NT2/D1 (cell line): Measurements from ENCODE around the gene GOLPH3.
"Not testable (repeated sequence)": the region's sequence is repeated elsewhere in the genome, so short reads cannot be mapped to it uniquely, and the experiment has no call there.

Experiments
- DNase-seq: peaks from one replicate; pipeline ENCODE4 v3.0.0-alpha.2; 2011; ENCODE audit warnings: low read depth, low spot score
- H3K27me3 ChIP-seq: 2 replicates; pipeline ENCODE4 v1.6.0; 2011; ENCODE audit warnings: mild to moderate bottlenecking; ENCODE audit not compliant: insufficient read length, insufficient read depth
- H3K36me3 ChIP-seq: 2 replicates; pipeline ENCODE4 v1.6.1; 2011; ENCODE audit warnings: mild to moderate bottlenecking, low read length, mixed read lengths; ENCODE audit not compliant: insufficient read depth, insufficient read length
- H3K4me1 ChIP-seq: 2 replicates; pipeline ENCODE4 v1.5.1; 2011; ENCODE audit not compliant: insufficient read depth, insufficient read length
- H3K4me3 ChIP-seq: 2 replicates; pipeline ENCODE4 v1.5.1; 2011; ENCODE audit warnings: low read depth; ENCODE audit not compliant: insufficient read length
- H3K9ac ChIP-seq: 2 replicates; pipeline ENCODE4 v1.6.0; 2011; ENCODE audit warnings: low read depth; ENCODE audit not compliant: insufficient read length
- H3K9me3 ChIP-seq: 2 replicates; pipeline ENCODE4 v1.5.1; 2011; ENCODE audit warnings: mild to moderate bottlenecking, low read length; ENCODE audit not compliant: insufficient read depth
- SUZ12 ChIP-seq: IDR thresholded peaks from 2 replicates; pipeline ENCODE4 v1.6.1; 2011; ENCODE audit not compliant: insufficient read length, insufficient read depth; ENCODE audit errors: extremely low read depth
- YY1 ChIP-seq: IDR thresholded peaks from 2 replicates; pipeline ENCODE4 v1.6.1; 2011; ENCODE audit not compliant: insufficient read length, insufficient read depth
- ZNF274 ChIP-seq: IDR thresholded peaks from 2 replicates; pipeline ENCODE4 v1.6.1; 2011; ENCODE audit warnings: mild to moderate bottlenecking, low read depth, low read length

GOLPH3 gene

DNA sequence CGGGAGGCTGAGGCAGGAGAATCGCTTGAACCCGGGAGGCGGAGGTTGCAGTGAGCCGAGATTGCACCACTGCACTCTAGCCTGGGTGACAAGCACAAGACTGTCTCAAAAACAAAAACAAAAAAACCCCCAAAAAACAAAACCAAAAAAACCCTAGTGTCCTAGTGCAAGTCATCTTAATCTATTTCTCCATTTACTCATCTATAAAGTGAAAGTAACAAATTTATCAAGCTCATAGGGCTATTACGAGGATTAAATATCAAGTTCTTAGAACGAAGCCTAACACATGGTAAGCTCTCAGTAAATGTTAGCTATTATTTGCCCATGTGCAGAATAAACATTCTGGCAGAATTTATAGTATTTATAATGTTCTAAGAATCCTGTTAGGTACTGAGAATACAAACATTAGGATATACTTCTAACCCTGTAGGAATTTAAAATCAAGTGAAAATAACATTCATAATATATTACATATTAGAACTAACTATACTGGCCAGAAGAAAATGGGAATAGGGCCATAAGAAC, 45.0 kb downstream of the GOLPH3 start:
- Histone ChIP-seq H3K4me3 (no peak overlapping the region), H3K27me3 (no peaks in the 10 kb centered on the region), H3K36me3 (peaks cover 49% of the 10 kb centered on the region), H3K4me1 (no peaks in the 10 kb centered on the region), H3K9me3 (no peaks in the 10 kb centered on the region), H3K9ac (no peak overlapping the region)
- TF ChIP-seq ZNF274 = no peak
- DNase-seq = no peak

DNA sequence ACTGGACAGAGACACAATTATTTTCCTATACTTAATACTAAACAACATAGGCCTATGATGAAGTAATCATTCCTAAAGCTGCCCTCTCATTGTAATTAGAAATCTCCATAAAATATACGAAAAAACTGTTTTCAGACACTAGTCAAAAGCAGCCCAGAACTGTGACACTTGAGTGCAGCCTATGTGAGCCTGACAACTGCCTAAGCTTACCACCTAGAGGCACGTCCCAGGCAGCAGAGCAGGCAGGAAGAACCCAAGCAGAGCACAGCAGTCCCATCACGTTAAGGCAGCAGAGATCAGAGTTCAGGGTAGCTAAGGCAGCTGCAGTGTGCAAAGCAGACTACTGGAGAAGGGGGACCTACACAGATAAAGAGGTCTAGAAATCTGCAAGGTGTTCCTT, 46.4 kb downstream of the GOLPH3 start:
- TF ChIP-seq ZNF274 = no peak
- TF ChIP-seq YY1 = no peak
- no peak for TF ChIP-seq SUZ12
- H3K4me1 ChIP-seq = no peaks in the 10 kb centered on the region
- H3K9ac ChIP-seq = no peak overlapping the region
- no peak overlapping the region for H3K4me3 ChIP-seq
- DNase-seq = no peak
- no peaks in the 10 kb centered on the region for H3K27me3 ChIP-seq
- H3K9me3 ChIP-seq = no peaks in the 10 kb centered on the region
- peaks cover 46% of the 10 kb centered on the region for H3K36me3 ChIP-seq

DNA sequence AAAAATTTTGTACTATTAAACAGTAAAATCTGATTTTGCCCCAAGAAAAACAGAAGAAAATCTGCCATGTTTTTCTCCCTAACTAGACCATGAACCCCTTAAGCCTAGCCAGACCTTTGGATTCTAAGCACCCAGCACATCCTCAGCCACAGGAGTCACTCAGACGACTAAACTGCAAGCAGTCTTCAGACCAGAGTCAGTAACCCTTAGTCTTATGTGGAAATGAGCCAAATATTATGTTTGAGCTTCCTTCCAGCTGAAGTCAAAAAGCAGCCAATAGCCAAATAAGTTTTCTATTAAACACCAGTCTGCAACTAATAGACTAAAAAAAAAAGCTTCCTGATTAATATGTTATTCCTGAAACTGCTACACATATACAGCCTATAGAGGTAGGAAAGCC, 47.4 kb downstream of the GOLPH3 start:
- peaks cover 49% of the 10 kb centered on the region for H3K36me3 ChIP-seq
- no peak overlapping the region for H3K4me3 ChIP-seq
- no peaks in the 10 kb centered on the region for H3K9me3 ChIP-seq
- no peaks in the 10 kb centered on the region for H3K4me1 ChIP-seq
- no peak overlapping the region for H3K9ac ChIP-seq
- H3K27me3 ChIP-seq = no peaks in the 10 kb centered on the region
- no peak for TF ChIP-seq ZNF274
- no peak for TF ChIP-seq YY1
- no peak for TF ChIP-seq SUZ12
- no peak for DNase-seq

DNA sequence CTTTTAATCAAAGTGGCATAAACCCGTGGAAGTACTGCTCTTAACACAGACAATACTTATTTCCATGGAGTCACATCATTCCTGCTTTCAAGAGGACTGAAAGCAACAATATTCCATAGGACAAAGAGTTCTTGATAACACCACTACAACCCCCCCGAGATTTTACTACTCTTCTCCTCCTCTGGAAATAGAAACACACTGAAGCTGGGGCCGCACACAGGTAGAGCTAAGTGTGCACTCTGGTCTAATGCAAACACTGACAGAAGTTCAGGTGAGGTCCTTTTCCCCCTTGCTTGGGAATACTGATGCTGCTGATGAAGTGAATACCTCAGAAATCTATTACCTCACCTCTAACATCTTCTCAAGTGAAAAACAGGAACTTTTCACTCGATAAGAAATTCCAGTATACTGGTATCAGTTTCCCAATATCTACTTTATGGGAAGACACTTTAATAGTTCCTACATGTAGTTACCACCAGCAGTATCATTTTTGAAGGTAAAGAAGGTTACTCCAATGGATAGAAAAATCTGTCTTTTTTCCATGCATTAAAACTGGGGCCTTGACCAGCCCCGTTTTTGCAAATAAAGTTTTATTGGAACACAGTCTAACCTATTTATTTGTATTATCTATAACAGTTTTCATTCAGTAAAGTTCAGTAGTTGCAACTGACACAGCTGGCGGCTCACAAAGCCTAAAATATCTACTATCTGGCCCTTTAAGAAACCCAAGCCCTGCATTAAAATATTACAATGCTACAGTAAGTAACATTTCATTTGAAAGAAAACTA, 50.0 kb downstream of the GOLPH3 start:
- H3K9me3 ChIP-seq = no peaks in the 10 kb centered on the region
- H3K4me3 ChIP-seq = no peak overlapping the region
- no peak for TF ChIP-seq YY1
- TF ChIP-seq SUZ12 = no peak
- no peak for TF ChIP-seq ZNF274
- no peaks in the 10 kb centered on the region for H3K27me3 ChIP-seq
- H3K4me1 ChIP-seq = no peaks in the 10 kb centered on the region
- no peak for DNase-seq
- H3K36me3 ChIP-seq = peaks cover 58% of the 10 kb centered on the region
- no peak overlapping the region for H3K9ac ChIP-seq

DNA sequence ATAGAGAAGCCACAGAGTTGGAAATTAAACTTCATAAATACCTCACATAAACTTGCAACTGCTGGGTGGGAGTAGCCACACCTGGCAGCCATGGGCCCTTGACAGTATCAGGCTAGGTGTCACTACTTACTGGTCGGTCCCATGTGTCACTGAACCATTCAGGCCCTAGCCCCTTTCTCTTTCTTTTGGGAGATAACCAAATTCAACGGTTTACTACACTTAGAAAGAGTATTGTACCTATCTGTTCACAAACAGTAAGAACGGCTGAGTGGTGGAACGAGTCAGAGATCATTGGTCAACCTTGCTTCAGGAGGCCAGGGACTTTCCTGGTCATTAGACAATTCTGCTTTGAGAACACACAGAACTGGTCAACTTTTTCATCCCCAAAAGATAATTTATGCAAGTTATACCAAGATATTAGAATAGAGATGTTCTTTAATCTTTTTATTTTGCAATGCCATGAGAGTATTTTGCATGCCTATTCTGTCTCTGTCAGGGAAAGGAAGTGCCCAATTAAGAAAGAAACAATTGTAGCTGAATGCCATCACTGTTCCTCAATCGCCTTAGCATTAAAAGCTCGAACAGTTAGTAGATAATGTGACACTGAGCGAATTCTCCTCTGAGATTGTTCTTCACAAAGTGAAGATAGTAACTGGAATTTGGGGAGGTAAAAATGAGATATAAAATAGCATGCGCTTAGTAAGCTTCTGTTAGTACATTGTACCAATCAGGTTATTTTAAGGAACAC, 50.9 kb downstream of the GOLPH3 start:
- no peaks in the 10 kb centered on the region for H3K27me3 ChIP-seq
- no peak overlapping the region for H3K4me3 ChIP-seq
- peaks cover 53% of the 10 kb centered on the region for H3K36me3 ChIP-seq
- H3K4me1 ChIP-seq = no peaks in the 10 kb centered on the region
- H3K9ac ChIP-seq = no peak overlapping the region
- H3K9me3 ChIP-seq = no peaks in the 10 kb centered on the region
- no peak for DNase-seq
- TF ChIP-seq SUZ12 (no peak), YY1 (no peak), ZNF274 (no peak)

DNA sequence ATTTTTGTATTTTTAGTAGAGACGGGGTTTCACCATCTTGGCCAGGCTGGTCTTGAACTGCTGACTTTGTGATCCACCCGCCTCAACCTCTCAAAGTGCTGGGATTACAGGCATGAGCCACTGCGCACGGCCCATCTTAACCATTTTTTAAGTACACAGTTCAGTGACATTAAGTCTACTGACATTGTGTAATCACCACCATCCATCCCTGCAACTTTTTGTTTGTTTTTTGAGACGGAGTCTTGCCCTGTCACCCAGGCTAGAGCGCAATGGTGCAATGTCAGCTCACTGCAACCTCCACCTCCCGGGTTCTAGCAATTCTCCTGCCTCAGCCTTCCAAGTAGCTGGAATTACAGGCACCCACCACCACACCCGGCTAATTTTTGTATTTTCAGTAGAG, 55.2 kb downstream of the GOLPH3 start:
- not testable (repeated sequence) for DNase-seq, H3K4me3 ChIP-seq, H3K27me3 ChIP-seq, H3K9me3 ChIP-seq, H3K9ac ChIP-seq, H3K4me1 ChIP-seq
- peaks cover 29% of the 10 kb centered on the region for H3K36me3 ChIP-seq

DNA sequence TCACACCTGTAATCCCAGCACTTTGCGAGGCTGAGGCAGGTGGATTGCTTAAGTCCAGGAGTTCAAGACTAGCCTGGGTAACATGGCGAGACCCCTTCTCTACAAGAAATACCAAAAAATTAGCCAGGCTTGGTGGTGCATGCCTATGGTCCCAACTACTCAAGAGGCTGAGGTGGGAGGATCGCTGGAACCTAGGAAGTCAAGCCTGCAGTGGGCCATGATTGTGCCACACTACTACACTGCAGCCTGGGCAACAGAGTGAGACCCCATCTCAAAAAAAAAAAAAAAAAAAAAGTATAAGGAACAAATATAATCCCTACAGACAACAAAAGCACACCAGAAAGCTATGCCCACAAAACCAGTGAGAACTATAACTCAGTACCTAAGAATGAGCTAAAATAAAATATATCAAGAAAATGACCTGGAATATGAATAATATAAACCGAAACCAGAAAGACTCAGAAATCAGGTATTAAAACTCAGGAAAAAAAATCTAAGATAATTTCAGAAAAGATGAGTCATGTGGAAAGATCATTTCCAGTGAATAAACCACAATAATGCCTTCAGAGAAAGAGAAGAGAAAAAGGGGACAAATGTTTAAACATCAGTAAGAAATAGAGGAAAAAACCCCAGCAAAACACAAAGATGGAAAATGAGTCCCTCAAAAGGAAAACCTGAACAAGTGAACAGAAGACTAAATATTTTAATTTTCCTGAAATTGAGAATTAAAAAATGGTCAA, 57.4 kb downstream of the GOLPH3 start:
- DNase-seq = no peak
- TF ChIP-seq ZNF274 (no peak), SUZ12 (no peak), YY1 (no peak)
- Histone ChIP-seq H3K4me3 (no peak overlapping the region), H3K9ac (no peak overlapping the region), H3K4me1 (no peaks in the 10 kb centered on the region), H3K36me3 (peaks cover 24% of the 10 kb centered on the region), H3K27me3 (no peaks in the 10 kb centered on the region), H3K9me3 (no peaks in the 10 kb centered on the region)
